ENCODE measurements around the gene CACNA1I. TPM values are rescaled to one million over a fixed set of nuclear protein-coding genes. Genes with fewer than 3 reads are reported as not detected.
"Not testable (repeated sequence)": the region's sequence is repeated elsewhere in the genome, so short reads cannot be mapped to it uniquely, and the experiment has no call there.

The CACNA1I gene
- total RNA-seq: 0.24 and 0.41 TPM in 2 replicates
- long read RNA-seq: 0 reads

DNA sequence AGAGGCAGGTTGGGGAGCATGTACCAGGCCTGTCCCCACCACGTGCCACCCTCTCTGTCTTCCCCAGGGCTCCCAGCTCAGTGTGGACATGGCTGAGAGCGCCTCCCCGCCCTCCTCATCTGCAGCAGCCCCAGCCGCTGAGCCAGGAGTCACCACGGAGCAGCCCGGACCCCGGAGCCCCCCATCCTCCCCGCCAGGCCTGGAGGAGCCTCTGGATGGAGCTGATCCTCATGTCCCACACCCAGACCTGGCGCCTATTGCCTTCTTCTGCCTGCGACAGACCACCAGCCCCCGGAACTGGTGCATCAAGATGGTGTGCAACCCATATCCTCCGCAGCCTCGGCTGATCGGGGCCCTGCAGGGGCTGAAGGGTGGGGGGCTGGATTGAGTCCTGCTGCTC lies at the start of gene CACNA1I:
Gene CACNA1I (plus strand): TSS at position 89 of the 400 bp plus-strand sequence. CDS start 0 bp downstream, at position 89.
- Mint-ChIP-seq H3K27ac (peak within 1 kb of the TSS; percentile 13), H3K36me3 (ENCODE audit: insufficient read depth) (no peaks in the 10 kb centered on the region), H3K4me1 (ENCODE audit: low read depth) (peaks cover 4% of the 10 kb centered on the region)

GRCh38 chr22:39521106-39521885 lies 49.3 kb upstream of the CACNA1I start:
- DNase-seq (ENCODE audit: low spot score, unreplicated experiment); H3K27me3 Mint-ChIP-seq; H3K9me3 Mint-ChIP-seq (ENCODE audit: low read depth): not testable (repeated sequence)
- H3K4me1 Mint-ChIP-seq (ENCODE audit: low read depth): peaks cover 36% of the 10 kb centered on the region
- peak overlapping the region; percentile 95 for H3K4me3 Mint-ChIP-seq (ENCODE audit: low read depth)
- H3K27ac Mint-ChIP-seq: peak overlapping the region; percentile 99
- peaks cover 39% of the 10 kb centered on the region for H3K36me3 Mint-ChIP-seq (ENCODE audit: insufficient read depth)

More for the DNA sequence above, at the start of gene CACNA1I:
- Mint-ChIP-seq H3K9me3 (ENCODE audit: low read depth) (no peaks in the 10 kb centered on the region), H3K27me3 (peaks cover 12% of the 10 kb centered on the region), H3K4me3 (ENCODE audit: low read depth) (no peak within 1 kb of the TSS)
- TF ChIP-seq, protein P1, sequence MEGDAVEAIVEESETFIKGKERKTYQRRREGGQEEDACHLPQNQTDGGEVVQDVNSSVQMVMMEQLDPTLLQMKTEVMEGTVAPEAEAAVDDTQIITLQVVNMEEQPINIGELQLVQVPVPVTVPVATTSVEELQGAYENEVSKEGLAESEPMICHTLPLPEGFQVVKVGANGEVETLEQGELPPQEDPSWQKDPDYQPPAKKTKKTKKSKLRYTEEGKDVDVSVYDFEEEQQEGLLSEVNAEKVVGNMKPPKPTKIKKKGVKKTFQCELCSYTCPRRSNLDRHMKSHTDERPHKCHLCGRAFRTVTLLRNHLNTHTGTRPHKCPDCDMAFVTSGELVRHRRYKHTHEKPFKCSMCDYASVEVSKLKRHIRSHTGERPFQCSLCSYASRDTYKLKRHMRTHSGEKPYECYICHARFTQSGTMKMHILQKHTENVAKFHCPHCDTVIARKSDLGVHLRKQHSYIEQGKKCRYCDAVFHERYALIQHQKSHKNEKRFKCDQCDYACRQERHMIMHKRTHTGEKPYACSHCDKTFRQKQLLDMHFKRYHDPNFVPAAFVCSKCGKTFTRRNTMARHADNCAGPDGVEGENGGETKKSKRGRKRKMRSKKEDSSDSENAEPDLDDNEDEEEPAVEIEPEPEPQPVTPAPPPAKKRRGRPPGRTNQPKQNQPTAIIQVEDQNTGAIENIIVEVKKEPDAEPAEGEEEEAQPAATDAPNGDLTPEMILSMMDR (IDR thresholded peaks at IDR 0.05; ENCODE audit: unreplicated experiment): no peak
- no peak for DNase-seq (ENCODE audit: low spot score, unreplicated experiment)

DNA sequence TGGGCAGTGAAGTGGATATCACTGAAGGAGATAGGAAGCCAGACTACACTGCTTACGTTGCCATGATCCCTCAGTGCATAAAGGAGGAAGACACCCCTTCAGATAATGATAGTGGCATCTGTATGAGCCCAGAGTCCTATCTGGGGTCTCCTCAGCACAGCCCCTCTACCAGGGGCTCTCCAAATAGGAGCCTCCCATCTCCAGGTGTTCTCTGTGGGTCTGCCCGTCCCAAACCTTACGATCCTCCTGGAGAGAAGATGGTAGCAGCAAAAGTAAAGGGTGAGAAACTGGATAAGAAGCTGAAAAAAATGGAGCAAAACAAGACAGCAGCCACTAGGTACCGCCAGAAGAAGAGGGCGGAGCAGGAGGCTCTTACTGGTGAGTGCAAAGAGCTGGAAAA lies 48.5 kb upstream of the CACNA1I start:
- H3K36me3 Mint-ChIP-seq (ENCODE audit: insufficient read depth): peaks cover 38% of the 10 kb centered on the region
- H3K27me3 Mint-ChIP-seq; H3K9me3 Mint-ChIP-seq (ENCODE audit: low read depth); DNase-seq (ENCODE audit: low spot score, unreplicated experiment): not testable (repeated sequence)
- peak overlapping the region; percentile 95 for H3K4me3 Mint-ChIP-seq (ENCODE audit: low read depth)
- peaks cover 36% of the 10 kb centered on the region for H3K4me1 Mint-ChIP-seq (ENCODE audit: low read depth)
- H3K27ac Mint-ChIP-seq: peak overlapping the region; percentile 99

GRCh38 chr22:39522567-39523300 lies 47.8 kb upstream of the CACNA1I start:
- no peak for DNase-seq (ENCODE audit: low spot score, unreplicated experiment)
- H3K9me3 Mint-ChIP-seq (ENCODE audit: low read depth): no peaks in the 10 kb centered on the region
- peak overlapping the region; percentile 99 for H3K27ac Mint-ChIP-seq
- peaks cover 41% of the 10 kb centered on the region for H3K4me1 Mint-ChIP-seq (ENCODE audit: low read depth)
- TF ChIP-seq, protein P1 (IDR thresholded peaks at IDR 0.05; ENCODE audit: unreplicated experiment): no peak
- no peaks in the 10 kb centered on the region for H3K27me3 Mint-ChIP-seq
- H3K4me3 Mint-ChIP-seq (ENCODE audit: low read depth): peak overlapping the region; percentile 95
- H3K36me3 Mint-ChIP-seq (ENCODE audit: insufficient read depth): peaks cover 38% of the 10 kb centered on the region

- no peak for DNase-seq (ENCODE audit: low spot score, unreplicated experiment)
- TF ChIP-seq, protein P1 (IDR thresholded peaks at IDR 0.05; ENCODE audit: unreplicated experiment): no peak
- peaks cover 39% of the 10 kb centered on the region for H3K36me3 Mint-ChIP-seq (ENCODE audit: insufficient read depth)
- peak overlapping the region; percentile 95 for H3K27ac Mint-ChIP-seq
- no peaks in the 10 kb centered on the region for H3K27me3 Mint-ChIP-seq
- peak overlapping the region; percentile 59 for H3K4me3 Mint-ChIP-seq (ENCODE audit: low read depth)
- no peaks in the 10 kb centered on the region for H3K9me3 Mint-ChIP-seq (ENCODE audit: low read depth)
- H3K4me1 Mint-ChIP-seq (ENCODE audit: low read depth): peaks cover 42% of the 10 kb centered on the region
These were observed 46.3 kb upstream of the CACNA1I start for GRCh38 chr22:39524089-39524752.

Measured in progenitor cell of endocrine pancreas (in vitro differentiated cells).